K562 (cell line): ENCODE results near the gene HSD3B7. TPM values are rescaled to one million over a fixed set of nuclear protein-coding genes. Genes with fewer than 3 reads are reported as not detected.

Source experiments
- HNRNPUL1 ChIP-seq: fragments of 200-400 bp; formaldehyde crosslinking; IDR thresholded peaks from 2 replicates; pipeline ENCODE4 v1.6.1; 2017; ENCODE audit warnings: low read length
- NKRF ChIP-seq: fragments of 450-650 bp; IDR thresholded peaks from 2 replicates; pipeline ENCODE4 v1.6.1; 2016; ENCODE audit warnings: borderline replicate concordance
- PURB ChIP-seq: sonication (generic); formaldehyde crosslinking; IDR thresholded peaks from 2 replicates; pipeline ENCODE4 v1.9.0; 2021; ENCODE audit warnings: low read depth, mild to moderate bottlenecking, missing genetic modification reagents
- XRCC4 ChIP-seq: IDR thresholded peaks from one replicate; pipeline ENCODE4 v1.6.1; 2011; ENCODE audit not compliant: insufficient read depth, insufficient read length; ENCODE audit errors: extremely low read depth
- ZMIZ1 ChIP-seq, 2 experiments: fragments of 150-350 bp in 1 of 2; IDR thresholded peaks; 2 replicates each; pipeline ENCODE4 v1.6.1; 2012 to 2016; ENCODE audit warnings: low read depth in 2 of 2, low read length in 2 of 2, mild to moderate bottlenecking in 1 of 2, moderate library complexity in 1 of 2
- ZNF316 ChIP-seq: fragments of 450-650 bp; IDR thresholded peaks from 2 replicates; pipeline ENCODE4 v1.6.1; 2016
- ZNF408 ChIP-seq: fragments of 250-450 bp; sonication (Bioruptor Pico); IDR thresholded peaks from 2 replicates; pipeline ENCODE4 v1.4.0; 2020; ENCODE audit warnings: low read depth, mild to moderate bottlenecking, moderate library complexity
- ZNF583 ChIP-seq: fragments of 250-450 bp; sonication (Bioruptor Pico); IDR thresholded peaks from 2 replicates; pipeline ENCODE4 v1.4.0; 2020
- polyA plus RNA-seq, 8 experiments: library from polyadenylated mRNA; depleted of rRNA in 4 of 8; stranded (reverse) in 5 of 8; unstranded in 3 of 8; fragments of >200 nt; fragmentation: Nextera tagmentation in 2 of 8; fragmentation: Illumina TruSeq in 1 of 8; extraction: Ambion mirVana in 2 of 8; extraction: Trizol in 1 of 8; gene quantifications; 2 replicates each; pipeline versions ENCODE4 v1.2.1 to v1.2.3, GENCODE V29; 2011 to 2014; ENCODE audit warnings: inconsistent platforms in 1 of 8, missing spikeins in 1 of 8
- total RNA-seq, 7 experiments: library from RNA; depleted of rRNA in 6 of 7; stranded (reverse); fragments of >200 nt in 6 of 7; fragmentation: Illumina TruSeq in 2 of 7; extraction: Trizol in 2 of 7; gene quantifications; 2 replicates each; pipeline versions ENCODE4 v1.2.1 to v1.2.3, GENCODE V29; 2011 to 2021; ENCODE audit warnings: low replicate concordance in 1 of 7
- TF ChIP-seq, protein P1 (sequence below): fragments of 200-800 bp; sonication (Bioruptor generic); IDR thresholded peaks from 2 replicates; pipeline ENCODE4 v1.6.1; 2017; ENCODE audit warnings: missing genetic modification characterization, missing compliant biosample characterization
- TF ChIP-seq, protein P2 (sequence below): sonication (generic); formaldehyde crosslinking; IDR thresholded peaks from 2 replicates; pipeline ENCODE4 v1.8.1; 2022; ENCODE audit warnings: missing genetic modification reagents
- TF ChIP-seq, protein P3 (sequence below): sonication (generic); formaldehyde crosslinking; IDR thresholded peaks from 2 replicates; pipeline ENCODE4 v1.5.0; 2020; ENCODE audit warnings: missing genetic modification reagents
- TF ChIP-seq, protein P4 (sequence below), 2 experiments: fragments of 450-650 bp; IDR thresholded peaks; 2 replicates each; pipeline ENCODE4 v1.6.1; 2018; ENCODE audit warnings: mild to moderate bottlenecking in 2 of 2, low read depth in 1 of 2; ENCODE audit not compliant: partially characterized antibody in 2 of 2

The HSD3B7 gene
- total and polyA plus RNA-seq, 9 of the 15 experiments (the other 6 are each of a cell fraction or from before 2014, with no cell fraction given), result 5.4 to 49.1 (median 23.0) TPM

- TF ChIP-seq ZNF316 (no peak), ZNF583 (CRISPR knock-in tag) (0 out of 2 replicates have a peak, but pooled peaks have one; percentile 13), ZMIZ1 (IDR thresholded peaks at IDR 0.05; ENCODE audit: low read depth in 2 of 2, low read length in 2 of 2) (no peak), HNRNPUL1 (no peak), PURB (no peak), ZNF408 (CRISPR knock-in tag) (no peak), NKRF (peak; percentile 57), XRCC4 (no peak)
- TF ChIP-seq, protein P1, sequence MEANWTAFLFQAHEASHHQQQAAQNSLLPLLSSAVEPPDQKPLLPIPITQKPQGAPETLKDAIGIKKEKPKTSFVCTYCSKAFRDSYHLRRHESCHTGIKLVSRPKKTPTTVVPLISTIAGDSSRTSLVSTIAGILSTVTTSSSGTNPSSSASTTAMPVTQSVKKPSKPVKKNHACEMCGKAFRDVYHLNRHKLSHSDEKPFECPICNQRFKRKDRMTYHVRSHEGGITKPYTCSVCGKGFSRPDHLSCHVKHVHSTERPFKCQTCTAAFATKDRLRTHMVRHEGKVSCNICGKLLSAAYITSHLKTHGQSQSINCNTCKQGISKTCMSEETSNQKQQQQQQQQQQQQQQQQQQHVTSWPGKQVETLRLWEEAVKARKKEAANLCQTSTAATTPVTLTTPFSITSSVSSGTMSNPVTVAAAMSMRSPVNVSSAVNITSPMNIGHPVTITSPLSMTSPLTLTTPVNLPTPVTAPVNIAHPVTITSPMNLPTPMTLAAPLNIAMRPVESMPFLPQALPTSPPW (CRISPR knock-in tag), result no peak
- TF ChIP-seq, protein P2, sequence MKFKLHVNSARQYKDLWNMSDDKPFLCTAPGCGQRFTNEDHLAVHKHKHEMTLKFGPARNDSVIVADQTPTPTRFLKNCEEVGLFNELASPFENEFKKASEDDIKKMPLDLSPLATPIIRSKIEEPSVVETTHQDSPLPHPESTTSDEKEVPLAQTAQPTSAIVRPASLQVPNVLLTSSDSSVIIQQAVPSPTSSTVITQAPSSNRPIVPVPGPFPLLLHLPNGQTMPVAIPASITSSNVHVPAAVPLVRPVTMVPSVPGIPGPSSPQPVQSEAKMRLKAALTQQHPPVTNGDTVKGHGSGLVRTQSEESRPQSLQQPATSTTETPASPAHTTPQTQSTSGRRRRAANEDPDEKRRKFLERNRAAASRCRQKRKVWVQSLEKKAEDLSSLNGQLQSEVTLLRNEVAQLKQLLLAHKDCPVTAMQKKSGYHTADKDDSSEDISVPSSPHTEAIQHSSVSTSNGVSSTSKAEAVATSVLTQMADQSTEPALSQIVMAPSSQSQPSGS (CRISPR knock-in tag), result no peak
- TF ChIP-seq, protein P3, sequence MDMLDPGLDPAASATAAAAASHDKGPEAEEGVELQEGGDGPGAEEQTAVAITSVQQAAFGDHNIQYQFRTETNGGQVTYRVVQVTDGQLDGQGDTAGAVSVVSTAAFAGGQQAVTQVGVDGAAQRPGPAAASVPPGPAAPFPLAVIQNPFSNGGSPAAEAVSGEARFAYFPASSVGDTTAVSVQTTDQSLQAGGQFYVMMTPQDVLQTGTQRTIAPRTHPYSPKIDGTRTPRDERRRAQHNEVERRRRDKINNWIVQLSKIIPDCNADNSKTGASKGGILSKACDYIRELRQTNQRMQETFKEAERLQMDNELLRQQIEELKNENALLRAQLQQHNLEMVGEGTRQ (CRISPR knock-in tag), result peak; percentile 42; the same call in 1 of the 2 replicates
- TF ChIP-seq, protein P4, sequence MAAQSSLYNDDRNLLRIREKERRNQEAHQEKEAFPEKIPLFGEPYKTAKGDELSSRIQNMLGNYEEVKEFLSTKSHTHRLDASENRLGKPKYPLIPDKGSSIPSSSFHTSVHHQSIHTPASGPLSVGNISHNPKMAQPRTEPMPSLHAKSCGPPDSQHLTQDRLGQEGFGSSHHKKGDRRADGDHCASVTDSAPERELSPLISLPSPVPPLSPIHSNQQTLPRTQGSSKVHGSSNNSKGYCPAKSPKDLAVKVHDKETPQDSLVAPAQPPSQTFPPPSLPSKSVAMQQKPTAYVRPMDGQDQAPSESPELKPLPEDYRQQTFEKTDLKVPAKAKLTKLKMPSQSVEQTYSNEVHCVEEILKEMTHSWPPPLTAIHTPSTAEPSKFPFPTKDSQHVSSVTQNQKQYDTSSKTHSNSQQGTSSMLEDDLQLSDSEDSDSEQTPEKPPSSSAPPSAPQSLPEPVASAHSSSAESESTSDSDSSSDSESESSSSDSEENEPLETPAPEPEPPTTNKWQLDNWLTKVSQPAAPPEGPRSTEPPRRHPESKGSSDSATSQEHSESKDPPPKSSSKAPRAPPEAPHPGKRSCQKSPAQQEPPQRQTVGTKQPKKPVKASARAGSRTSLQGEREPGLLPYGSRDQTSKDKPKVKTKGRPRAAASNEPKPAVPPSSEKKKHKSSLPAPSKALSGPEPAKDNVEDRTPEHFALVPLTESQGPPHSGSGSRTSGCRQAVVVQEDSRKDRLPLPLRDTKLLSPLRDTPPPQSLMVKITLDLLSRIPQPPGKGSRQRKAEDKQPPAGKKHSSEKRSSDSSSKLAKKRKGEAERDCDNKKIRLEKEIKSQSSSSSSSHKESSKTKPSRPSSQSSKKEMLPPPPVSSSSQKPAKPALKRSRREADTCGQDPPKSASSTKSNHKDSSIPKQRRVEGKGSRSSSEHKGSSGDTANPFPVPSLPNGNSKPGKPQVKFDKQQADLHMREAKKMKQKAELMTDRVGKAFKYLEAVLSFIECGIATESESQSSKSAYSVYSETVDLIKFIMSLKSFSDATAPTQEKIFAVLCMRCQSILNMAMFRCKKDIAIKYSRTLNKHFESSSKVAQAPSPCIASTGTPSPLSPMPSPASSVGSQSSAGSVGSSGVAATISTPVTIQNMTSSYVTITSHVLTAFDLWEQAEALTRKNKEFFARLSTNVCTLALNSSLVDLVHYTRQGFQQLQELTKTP (IDR thresholded peaks at IDR 0.05; ENCODE audit: low read depth in 1 of 2, partially characterized antibody in 2 of 2), result no peak
Observed at GRCh38 chr16:30985401-30986128, 558 bp downstream of the HSD3B7 start (continued).
